Stimulated activated CD4-positive, alpha-beta T cell treated with anti-CD3 and anti-CD28 coated beads, Interleukin-12 subunit alpha, Interleukin-12 subunit beta, amount 100 ng/mL, for 4 hours (primary cell): ENCODE data around the gene GDPD5.

Source experiments
- DNase-seq: peaks from one replicate; pipeline ENCODE4 v3.0.0-alpha.2; 2020

Gene GDPD5

GRCh38 chr11:75525433-75526191 is at the start of gene GDPD5:
TSS of gene GDPD5 (minus strand) at chr11:75525941. CDS start at chr11:75477735, 48,206 bp downstream.
- DNase-seq, result peak; percentile 79

GRCh38 chr11:75574698-75575602 is 49.2 kb upstream of the GDPD5 start:
- DNase-seq, result no peak

- no peak for DNase-seq
Measured at GRCh38 chr11:75572744-75573143, 47.0 kb upstream of the GDPD5 start.

- DNase-seq, result no peak
Measured at GRCh38 chr11:75571625-75572024, 45.9 kb upstream of the GDPD5 start.

GRCh38 chr11:75570559-75571139 is 44.9 kb upstream of the GDPD5 start:
- DNase-seq, result no peak

- DNase-seq, result no peak
Measured at GRCh38 chr11:75568616-75569219, 43.0 kb upstream of the GDPD5 start.

GRCh38 chr11:75567971-75568370 is 42.2 kb upstream of the GDPD5 start:
- no peak for DNase-seq

GRCh38 chr11:75566763-75567279 is 41.1 kb upstream of the GDPD5 start:
- DNase-seq, result no peak

- no peak for DNase-seq
Measured at GRCh38 chr11:75565916-75566762, 40.4 kb upstream of the GDPD5 start.

GRCh38 chr11:75565221-75565814 is 39.6 kb upstream of the GDPD5 start:
- DNase-seq, result no peak

GRCh38 chr11:75563978-75564552 is 38.3 kb upstream of the GDPD5 start:
- no peak for DNase-seq

- no peak for DNase-seq
Measured at GRCh38 chr11:75563501-75563977, 37.8 kb upstream of the GDPD5 start.

- DNase-seq, result no peak
Measured at GRCh38 chr11:75562836-75563484, 37.2 kb upstream of the GDPD5 start.

GRCh38 chr11:75562048-75562835 is 36.5 kb upstream of the GDPD5 start, which contains the start of gene SERPINH1:
TSS of gene SERPINH1 (plus strand) at chr11:75562253. CDS start at chr11:75566350, 4,097 bp downstream.
- peak; percentile 65 for DNase-seq

GRCh38 chr11:75561426-75562047 is 35.8 kb upstream of the GDPD5 start:
- DNase-seq, result no peak

GRCh38 chr11:75560644-75561043 is 34.9 kb upstream of the GDPD5 start:
- no peak for DNase-seq

GRCh38 chr11:75558939-75559843 is 33.5 kb upstream of the GDPD5 start:
- no peak for DNase-seq
